Peyer's patch (tissue), 4 donors: ENCODE results near the gene SHC1.

Source experiments
- POLR2A ChIP-seq, 2 donors: fragments of 450-650 bp; IDR thresholded peaks; one replicate each; pipeline ENCODE4 v1.5.1; 2017; ENCODE audit warnings: antibody characterized with exemption in 2 of 2, mild to moderate bottlenecking in 2 of 2, moderate library complexity in 2 of 2
- TF ChIP-seq, protein P1 (sequence below), 6 experiments: fragments of 450-650 bp in 4 of 6; fragments of 200-600 bp in 2 of 6; sonication (generic) in 1 of 6; IDR thresholded peaks; one replicate each; pipeline ENCODE4 v1.5.1; 2017 to 2019; ENCODE audit warnings: antibody characterized with exemption in 6 of 6, mild to moderate bottlenecking in 3 of 6, moderate library complexity in 1 of 6

DNA sequence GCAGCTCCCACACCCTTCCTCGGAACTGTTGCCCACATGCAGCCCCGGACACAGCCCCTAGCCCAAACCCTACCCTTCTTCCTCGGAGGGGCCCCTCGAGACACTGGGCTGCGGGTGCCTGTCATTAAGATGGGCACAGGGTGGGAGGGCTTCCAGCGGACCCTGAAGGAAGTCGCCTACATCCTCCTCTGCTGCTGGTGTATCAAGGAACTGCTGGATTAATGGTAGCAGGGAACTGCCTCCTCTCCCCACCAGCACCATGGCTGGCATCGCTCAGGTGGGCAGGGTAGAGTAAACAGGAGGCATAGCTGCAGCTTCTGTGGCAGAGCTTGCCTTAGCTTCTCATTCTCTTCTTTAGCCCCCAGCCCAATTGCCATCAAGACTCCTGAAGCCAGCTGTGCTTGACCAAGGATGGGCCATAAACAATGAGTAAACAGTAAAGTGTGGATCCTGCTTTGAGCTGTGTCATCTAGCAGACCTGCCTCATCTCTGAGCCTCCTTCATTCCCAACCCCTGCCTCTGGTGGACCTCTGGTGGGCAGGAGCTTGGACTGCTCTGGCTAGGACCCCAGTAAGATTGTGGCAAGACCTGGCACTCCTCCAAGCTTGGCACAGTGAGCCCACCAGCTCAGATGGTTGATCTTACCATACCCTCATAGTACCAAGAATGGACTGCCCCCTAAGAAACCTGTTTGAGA lies 23.2 kb upstream of the SHC1 start, which contains the start of gene LENEP:
- TF ChIP-seq, protein P1, sequence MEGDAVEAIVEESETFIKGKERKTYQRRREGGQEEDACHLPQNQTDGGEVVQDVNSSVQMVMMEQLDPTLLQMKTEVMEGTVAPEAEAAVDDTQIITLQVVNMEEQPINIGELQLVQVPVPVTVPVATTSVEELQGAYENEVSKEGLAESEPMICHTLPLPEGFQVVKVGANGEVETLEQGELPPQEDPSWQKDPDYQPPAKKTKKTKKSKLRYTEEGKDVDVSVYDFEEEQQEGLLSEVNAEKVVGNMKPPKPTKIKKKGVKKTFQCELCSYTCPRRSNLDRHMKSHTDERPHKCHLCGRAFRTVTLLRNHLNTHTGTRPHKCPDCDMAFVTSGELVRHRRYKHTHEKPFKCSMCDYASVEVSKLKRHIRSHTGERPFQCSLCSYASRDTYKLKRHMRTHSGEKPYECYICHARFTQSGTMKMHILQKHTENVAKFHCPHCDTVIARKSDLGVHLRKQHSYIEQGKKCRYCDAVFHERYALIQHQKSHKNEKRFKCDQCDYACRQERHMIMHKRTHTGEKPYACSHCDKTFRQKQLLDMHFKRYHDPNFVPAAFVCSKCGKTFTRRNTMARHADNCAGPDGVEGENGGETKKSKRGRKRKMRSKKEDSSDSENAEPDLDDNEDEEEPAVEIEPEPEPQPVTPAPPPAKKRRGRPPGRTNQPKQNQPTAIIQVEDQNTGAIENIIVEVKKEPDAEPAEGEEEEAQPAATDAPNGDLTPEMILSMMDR (IDR thresholded peaks at IDR 0.05): no peak
- TF ChIP-seq POLR2A (IDR thresholded peaks at IDR 0.05): no peak
